Ascending aorta (tissue), 2 donors: ENCODE measurements around the gene IQSEC2. TPM values are rescaled to one million over a fixed set of nuclear protein-coding genes. Genes with fewer than 3 reads are reported as not detected.
A peak's percentile ranks its signal among the peaks of the same experiment; 100 is the strongest.

Source experiments
- DNase-seq, 2 donors: peaks; one replicate each; pipeline ENCODE4 v3.0.0-alpha.2; 2019; ENCODE audit warnings: low spot score in 2 of 2
- H3K27ac ChIP-seq, 2 donors: fragments of 200-600 bp; sonication (generic); one replicate each; pipeline ENCODE4 v1.5.1; 2016 to 2017; ENCODE audit warnings: mild to moderate bottlenecking in 1 of 2
- H3K27me3 ChIP-seq: fragments of 200-600 bp; sonication (generic); one replicate; pipeline ENCODE4 v1.5.1; 2017
- H3K36me3 ChIP-seq, 2 donors: fragments of 200-600 bp; sonication (generic); one replicate each; pipeline ENCODE4 v1.5.1; 2016
- H3K4me1 ChIP-seq, 2 donors: fragments of 200-600 bp; sonication (generic); one replicate each; pipeline ENCODE4 v1.5.1; 2016 to 2017; ENCODE audit warnings: mild to moderate bottlenecking in 1 of 2
- H3K4me3 ChIP-seq, 2 donors: fragments of 200-600 bp; sonication (generic); one replicate each; pipeline ENCODE4 v1.5.1; 2016 to 2017; ENCODE audit warnings: mild to moderate bottlenecking in 1 of 2
- H3K9me3 ChIP-seq, 2 donors: fragments of 200-600 bp; sonication (generic); one replicate each; pipeline ENCODE4 v1.5.1; 2016
- intact Hi-C: fragments of 100-400 bp; cut with DNase I; formaldehyde crosslinking; loops from one replicate; pipeline ENCODE4 v1.15.1; 2023
- total RNA-seq: library from RNA; depleted of rRNA; stranded (reverse); fragments of >200 nt; gene quantifications from one replicate; pipeline ENCODE4 v1.1.0, GENCODE V29; 2016
- TF ChIP-seq, protein P1 (sequence below), 3 experiments: fragments of 200-600 bp in 2 of 3; fragments of 450-650 bp in 1 of 3; sonication (generic) in 2 of 3; IDR thresholded peaks; one replicate each; pipeline ENCODE4 v1.5.1; 2016 to 2019; ENCODE audit warnings: antibody characterized with exemption in 3 of 3, mild to moderate bottlenecking in 1 of 3, moderate library complexity in 1 of 3

Gene IQSEC2
- total RNA-seq, 1 donor from 2014 or later: 43.3 TPM

DNA sequence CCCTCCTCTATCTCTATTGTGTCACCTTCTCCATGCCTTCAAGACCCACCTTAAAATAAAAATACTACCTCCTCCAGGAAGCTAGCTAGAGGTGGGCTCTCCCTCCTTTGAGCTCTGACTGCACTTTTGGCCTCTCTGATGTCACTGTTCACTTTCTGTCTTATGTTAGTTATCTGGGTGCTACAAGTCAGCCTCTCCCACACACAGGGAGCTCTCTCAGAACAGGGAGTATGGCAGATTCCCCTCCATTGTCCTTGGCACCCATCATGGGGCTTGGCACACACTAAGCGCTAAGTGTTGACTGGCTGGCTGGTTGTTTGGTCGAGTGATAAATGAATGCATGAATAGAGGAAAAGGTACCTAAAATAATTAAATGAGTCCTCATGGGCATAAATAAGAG, 35.2 kb downstream of the IQSEC2 start:
- Histone ChIP-seq H3K27ac (no peak overlapping the region), H3K27me3 (no peaks in the 10 kb centered on the region), H3K4me1 (no peaks in the 10 kb centered on the region), H3K9me3 (no peaks in the 10 kb centered on the region), H3K4me3 (no peak overlapping the region), H3K36me3 (peaks cover 8 to 10% of the 10 kb centered on the region in 2 donors)
- intact Hi-C loops: no loop called here
- TF ChIP-seq, protein P1, sequence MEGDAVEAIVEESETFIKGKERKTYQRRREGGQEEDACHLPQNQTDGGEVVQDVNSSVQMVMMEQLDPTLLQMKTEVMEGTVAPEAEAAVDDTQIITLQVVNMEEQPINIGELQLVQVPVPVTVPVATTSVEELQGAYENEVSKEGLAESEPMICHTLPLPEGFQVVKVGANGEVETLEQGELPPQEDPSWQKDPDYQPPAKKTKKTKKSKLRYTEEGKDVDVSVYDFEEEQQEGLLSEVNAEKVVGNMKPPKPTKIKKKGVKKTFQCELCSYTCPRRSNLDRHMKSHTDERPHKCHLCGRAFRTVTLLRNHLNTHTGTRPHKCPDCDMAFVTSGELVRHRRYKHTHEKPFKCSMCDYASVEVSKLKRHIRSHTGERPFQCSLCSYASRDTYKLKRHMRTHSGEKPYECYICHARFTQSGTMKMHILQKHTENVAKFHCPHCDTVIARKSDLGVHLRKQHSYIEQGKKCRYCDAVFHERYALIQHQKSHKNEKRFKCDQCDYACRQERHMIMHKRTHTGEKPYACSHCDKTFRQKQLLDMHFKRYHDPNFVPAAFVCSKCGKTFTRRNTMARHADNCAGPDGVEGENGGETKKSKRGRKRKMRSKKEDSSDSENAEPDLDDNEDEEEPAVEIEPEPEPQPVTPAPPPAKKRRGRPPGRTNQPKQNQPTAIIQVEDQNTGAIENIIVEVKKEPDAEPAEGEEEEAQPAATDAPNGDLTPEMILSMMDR (IDR thresholded peaks at IDR 0.05): no peak
- no peak for DNase-seq

DNA sequence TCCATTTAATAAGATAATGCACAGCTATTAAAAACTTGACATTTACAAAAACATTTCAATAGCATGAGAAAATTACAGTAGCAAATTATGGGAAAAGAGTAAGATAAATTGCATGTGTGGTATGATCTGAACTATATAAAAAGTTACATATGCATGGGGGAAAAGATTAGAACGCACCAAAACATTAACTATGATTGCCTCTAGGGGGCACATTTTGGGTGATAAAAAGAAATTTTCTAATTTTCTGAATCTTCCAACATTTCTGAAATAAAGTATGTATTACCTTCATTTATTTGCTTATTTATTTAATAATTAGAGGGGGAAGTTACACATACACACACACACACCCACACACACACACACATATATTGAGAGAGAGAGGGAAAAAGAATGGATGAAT, 36.8 kb downstream of the IQSEC2 start:
- H3K4me3 ChIP-seq: no peak overlapping the region
- TF ChIP-seq, protein P1 (IDR thresholded peaks at IDR 0.05): peak in 1 of 3 experiments; percentile 11
- no peak for DNase-seq
- no peaks in the 10 kb centered on the region for H3K4me1 ChIP-seq
- H3K27me3 ChIP-seq: no peaks in the 10 kb centered on the region
- intact Hi-C loops: no loop called here
- H3K36me3 ChIP-seq: peaks cover 5 to 17% of the 10 kb centered on the region in 2 donors
- no peak overlapping the region for H3K27ac ChIP-seq
- H3K9me3 ChIP-seq: no peaks in the 10 kb centered on the region

DNA sequence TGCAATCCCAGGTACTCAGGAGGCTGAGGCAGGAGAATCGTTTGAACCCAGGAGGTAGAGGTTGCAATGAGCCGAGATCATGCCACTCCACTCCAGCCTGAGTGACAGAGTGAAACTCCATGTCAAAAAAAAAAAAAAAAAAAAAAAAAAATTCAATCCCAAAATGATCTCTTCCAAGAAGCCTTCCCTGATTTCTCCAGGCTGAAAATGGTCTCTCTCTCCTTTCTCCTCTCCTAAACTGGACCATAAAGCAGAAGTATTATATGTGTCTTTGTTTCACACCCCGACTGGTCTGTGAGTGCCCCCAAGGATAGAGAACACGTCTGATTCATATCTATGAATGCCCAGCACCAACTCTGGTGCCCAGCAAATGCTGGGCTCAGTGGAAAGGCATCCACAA, 39.1 kb downstream of the IQSEC2 start:
- H3K4me1 ChIP-seq: no peaks in the 10 kb centered on the region
- DNase-seq: no peak
- no peaks in the 10 kb centered on the region for H3K9me3 ChIP-seq
- H3K27ac ChIP-seq: no peak overlapping the region
- TF ChIP-seq, protein P1 (IDR thresholded peaks at IDR 0.05): no peak
- intact Hi-C loops: no loop called here
- H3K36me3 ChIP-seq: peaks cover 5 to 24% of the 10 kb centered on the region in 2 donors
- H3K4me3 ChIP-seq: no peak overlapping the region
- no peaks in the 10 kb centered on the region for H3K27me3 ChIP-seq

DNA sequence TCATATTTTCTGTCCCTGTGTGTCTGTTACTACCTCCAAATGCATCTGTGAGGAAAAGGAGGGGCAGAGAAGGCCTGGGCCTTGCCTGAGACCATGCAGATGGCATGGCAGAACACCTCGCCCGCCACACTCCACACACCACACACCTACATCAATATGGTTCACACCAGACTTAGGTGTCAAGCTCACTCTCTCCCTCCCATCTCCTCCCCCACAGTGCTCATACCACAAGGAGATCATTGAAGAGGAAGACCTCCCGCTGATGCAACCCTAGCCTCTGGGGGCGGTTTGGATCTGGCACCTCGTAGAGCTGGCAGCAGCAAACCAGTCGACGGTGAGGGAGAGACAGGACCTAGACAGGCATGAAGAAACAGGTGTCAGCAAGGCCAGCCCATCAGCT, 39.8 kb downstream of the IQSEC2 start:
- no peaks in the 10 kb centered on the region for H3K9me3 ChIP-seq
- H3K4me1 ChIP-seq: no peaks in the 10 kb centered on the region
- H3K27ac ChIP-seq: no peak overlapping the region
- peaks cover 5 to 26% of the 10 kb centered on the region in 2 donors for H3K36me3 ChIP-seq
- intact Hi-C loops: no loop called here
- no peaks in the 10 kb centered on the region for H3K27me3 ChIP-seq
- TF ChIP-seq, protein P1 (IDR thresholded peaks at IDR 0.05): no peak
- H3K4me3 ChIP-seq: no peak overlapping the region
- no peak for DNase-seq

DNA sequence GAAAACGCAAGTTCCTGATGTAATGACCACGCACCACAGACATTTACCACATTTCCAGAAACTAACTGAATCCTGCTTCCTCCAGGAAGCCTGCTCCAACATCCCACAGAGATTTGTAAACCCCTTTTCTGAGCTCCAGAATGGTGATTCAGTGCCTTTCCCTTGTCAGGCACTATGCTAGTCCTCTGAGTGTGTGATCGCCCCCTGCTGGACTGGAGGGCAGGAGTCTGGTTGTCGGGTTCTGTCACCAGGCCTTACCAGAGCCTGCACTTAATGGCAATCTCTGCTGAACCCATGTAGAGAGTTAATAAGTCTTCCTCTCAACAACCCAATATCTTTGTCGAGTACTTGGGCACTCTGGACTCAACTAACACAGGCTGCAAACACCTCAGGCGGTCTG, 41.9 kb downstream of the IQSEC2 start:
- Histone ChIP-seq H3K27ac (no peak overlapping the region), H3K4me3 (no peak overlapping the region), H3K27me3 (no peaks in the 10 kb centered on the region), H3K36me3 (peaks cover 5 to 30% of the 10 kb centered on the region in 2 donors), H3K9me3 (no peaks in the 10 kb centered on the region), H3K4me1 (no peaks in the 10 kb centered on the region)
- TF ChIP-seq, protein P1 (IDR thresholded peaks at IDR 0.05): no peak
- no peak for DNase-seq
- intact Hi-C loops: no loop called here

DNA sequence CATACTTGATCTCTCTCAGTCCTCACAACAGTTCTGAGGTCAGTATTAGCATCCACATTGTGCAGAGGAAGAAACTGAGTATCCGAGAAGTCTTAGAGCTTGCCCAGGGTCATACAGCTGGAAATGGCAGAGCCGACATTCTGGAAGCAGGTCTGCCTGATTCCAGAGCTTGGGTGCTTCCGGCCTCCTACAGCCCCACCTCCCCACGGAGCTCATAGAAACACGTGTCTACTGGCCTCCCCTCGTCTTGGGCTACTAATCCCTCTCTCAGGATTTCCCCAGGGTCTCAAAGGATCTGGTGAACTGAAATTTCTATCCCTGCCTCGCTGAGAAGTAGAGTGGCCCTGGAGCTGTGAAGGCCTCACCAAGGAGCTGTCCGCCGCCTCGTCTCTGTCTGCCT, 44.3 kb downstream of the IQSEC2 start:
- TF ChIP-seq, protein P1 (IDR thresholded peaks at IDR 0.05): no peak
- H3K9me3 ChIP-seq: no peaks in the 10 kb centered on the region
- intact Hi-C loops: no loop called here
- DNase-seq: no peak
- H3K4me1 ChIP-seq: no peaks in the 10 kb centered on the region
- H3K36me3 ChIP-seq: peaks cover 0 to 20% of the 10 kb centered on the region in 2 donors
- H3K4me3 ChIP-seq: no peak overlapping the region
- no peak overlapping the region for H3K27ac ChIP-seq
- H3K27me3 ChIP-seq: no peaks in the 10 kb centered on the region
